Fibroblast of lung (primary cell): ENCODE results near the gene CLCNKA. TPM values are rescaled to one million over a fixed set of nuclear protein-coding genes. Genes with fewer than 3 reads are reported as not detected.
"Not testable (repeated sequence)": the region's sequence is repeated elsewhere in the genome, so short reads cannot be mapped to it uniquely, and the experiment has no call there.

Source experiments
- DNase-seq, 2 donors: peaks; one replicate each; pipeline versions ENCODE4 v3.0.0 to v3.0.0-alpha.2; 2010; ENCODE audit warnings: low read depth in 2 of 2
- H2AFZ ChIP-seq: 2 replicates; pipeline ENCODE4 v1.5.1; 2012; ENCODE audit warnings: low read length, control low read depth, inconsistent platforms
- H3K27ac ChIP-seq: 2 replicates; pipeline ENCODE4 v1.5.1; 2011; ENCODE audit warnings: low read length, control low read depth; ENCODE audit not compliant: insufficient read depth
- H3K27me3 ChIP-seq: 2 replicates; pipeline ENCODE4 v1.5.1; 2011; ENCODE audit warnings: mild to moderate bottlenecking, low read length; ENCODE audit not compliant: control insufficient read depth, insufficient read depth
- H3K36me3 ChIP-seq: 2 replicates; pipeline ENCODE4 v1.5.1; 2011; ENCODE audit warnings: low read length; ENCODE audit not compliant: control insufficient read depth, insufficient read depth
- H3K4me1 ChIP-seq: 2 replicates; pipeline ENCODE4 v1.5.1; 2011; ENCODE audit warnings: low read length; ENCODE audit not compliant: control insufficient read depth, insufficient read depth; ENCODE audit errors: extremely low read depth
- H3K4me2 ChIP-seq: 2 replicates; pipeline ENCODE4 v1.5.1; 2011; ENCODE audit warnings: low read length, control low read depth; ENCODE audit not compliant: insufficient read depth; ENCODE audit errors: extremely low read depth
- H3K4me3 ChIP-seq, 4 experiments: fragments of 200-600 bp in 1 of 4; sonication (generic) in 1 of 4; replicated peaks in 1 of 4; 2 replicates each; pipeline ENCODE4 v1.5.1; 2011 to 2016; ENCODE audit warnings: low read length in 4 of 4, low read depth in 3 of 4, mild to moderate bottlenecking in 3 of 4, control low read depth in 2 of 4, inconsistent platforms in 1 of 4, mixed read lengths in 1 of 4; ENCODE audit not compliant: insufficient read depth in 1 of 4; ENCODE audit errors: control extremely low read depth in 1 of 4
- H3K79me2 ChIP-seq: 2 replicates; pipeline ENCODE4 v1.5.1; 2012; ENCODE audit warnings: mild to moderate bottlenecking, low read length, inconsistent platforms; ENCODE audit not compliant: control insufficient read depth, insufficient read depth
- H3K9ac ChIP-seq: 2 replicates; pipeline ENCODE4 v1.5.1; 2011; ENCODE audit warnings: mild to moderate bottlenecking, low read length, control low read depth; ENCODE audit not compliant: insufficient read depth
- H3K9me3 ChIP-seq: 2 replicates; pipeline ENCODE4 v1.5.1; 2012; ENCODE audit warnings: low read depth, low read length; ENCODE audit not compliant: control insufficient read depth, insufficient read depth
- H4K20me1 ChIP-seq: 2 replicates; pipeline ENCODE4 v1.5.1; 2011; ENCODE audit warnings: low read length; ENCODE audit not compliant: control insufficient read depth, insufficient read depth; ENCODE audit errors: extremely low read depth
- CTCF ChIP-seq, 2 donors: IDR thresholded peaks in 1 of 2; conservative IDR thresholded peaks in 1 of 2; 1 replicate in 1 of 2; 2 replicates in 1 of 2; pipeline ENCODE4 v1.5.1; 2011 to 2012; ENCODE audit warnings: low read length in 2 of 2, control low read depth in 1 of 2, inconsistent platforms in 1 of 2, low read depth in 1 of 2, mild to moderate bottlenecking in 1 of 2
- EZH2 ChIP-seq: IDR thresholded peaks from 2 replicates; pipeline ENCODE4 v1.5.1; 2012; ENCODE audit warnings: low read length, control low read depth, mild to moderate bottlenecking; ENCODE audit errors: missing control alignments
- polyA plus RNA-seq, 2 donors: library from polyadenylated mRNA; depleted of rRNA in 1 of 2; stranded (reverse) in 1 of 2; unstranded in 1 of 2; fragments of >200 nt; gene quantifications; 2 replicates each; pipeline ENCODE4 v1.2.1, GENCODE V29; 2011 to 2012; ENCODE audit warnings: missing spikeins in 1 of 2
- total RNA-seq: library from RNA; depleted of rRNA; stranded (reverse); fragments of >200 nt; gene quantifications from 2 replicates; pipeline ENCODE4 v1.2.1, GENCODE V29; 2014

Gene CLCNKA
- total and polyA plus RNA-seq, 2 donors (not counting 1 experiment from before 2014, with no cell fraction given): under 0.01 TPM; not detected in 1

GRCh38 chr1:15997637-15998280 is 24.1 kb upstream of the CLCNKA start:
- H3K27ac ChIP-seq: no peak overlapping the region
- no peaks in the 10 kb centered on the region for H4K20me1 ChIP-seq
- peaks cover 3% of the 10 kb centered on the region for H3K27me3 ChIP-seq
- no peak for DNase-seq
- no peaks in the 10 kb centered on the region for H3K36me3 ChIP-seq
- no peaks in the 10 kb centered on the region for H3K4me1 ChIP-seq
- no peak overlapping the region for H3K4me2 ChIP-seq
- no peaks in the 10 kb centered on the region for H3K9me3 ChIP-seq
- no peak overlapping the region for H2AFZ ChIP-seq
- no peaks in the 10 kb centered on the region for H3K79me2 ChIP-seq
- H3K9ac ChIP-seq: no peak overlapping the region
- TF ChIP-seq CTCF (conservative IDR thresholded peaks at IDR 0.05 in 1 of 2, IDR thresholded peaks at IDR 0.05 in 1 of 2; ENCODE audit: low read depth in 1 of 2, low read length in 2 of 2) (no peak), EZH2 (no peak)
- H3K4me3 ChIP-seq: no peak overlapping the region

GRCh38 chr1:15998929-15999328 is 22.9 kb upstream of the CLCNKA start:
- no peaks in the 10 kb centered on the region for H4K20me1 ChIP-seq
- no peak overlapping the region for H3K27ac ChIP-seq
- H3K79me2 ChIP-seq: no peaks in the 10 kb centered on the region
- H3K36me3 ChIP-seq: no peaks in the 10 kb centered on the region
- no peaks in the 10 kb centered on the region for H3K9me3 ChIP-seq
- H3K9ac ChIP-seq: no peak overlapping the region
- no peak for DNase-seq
- no peaks in the 10 kb centered on the region for H3K4me1 ChIP-seq
- no peak overlapping the region for H2AFZ ChIP-seq
- H3K4me2 ChIP-seq: no peak overlapping the region
- TF ChIP-seq CTCF (conservative IDR thresholded peaks at IDR 0.05 in 1 of 2, IDR thresholded peaks at IDR 0.05 in 1 of 2; ENCODE audit: low read depth in 1 of 2, low read length in 2 of 2) (no peak), EZH2 (no peak)
- H3K4me3 ChIP-seq: no peak overlapping the region
- H3K27me3 ChIP-seq: peaks cover 3% of the 10 kb centered on the region

GRCh38 chr1:16001274-16001673 is 20.6 kb upstream of the CLCNKA start:
- H3K4me1 ChIP-seq, DNase-seq, H3K4me3 ChIP-seq, H3K9me3 ChIP-seq, H3K79me2 ChIP-seq, H4K20me1 ChIP-seq, H3K4me2 ChIP-seq, H3K9ac ChIP-seq, H2AFZ ChIP-seq, H3K27ac ChIP-seq, H3K27me3 ChIP-seq, H3K36me3 ChIP-seq: not testable (repeated sequence)
